HG03342 (cell line): ENCODE data around the gene FRMPD4.
"Not testable (repeated sequence)": the region's sequence is repeated elsewhere in the genome, so short reads cannot be mapped to it uniquely, and the experiment has no call there.

Experiments used
- ATAC-seq: cut with Tn5 transposase; IDR thresholded peaks from one replicate; pipeline ENCODE4 v1.9.1; 2021; ENCODE audit warnings: mild to moderate bottlenecking, moderate library complexity; ENCODE audit not compliant: unreplicated experiment

FRMPD4 gene

DNA sequence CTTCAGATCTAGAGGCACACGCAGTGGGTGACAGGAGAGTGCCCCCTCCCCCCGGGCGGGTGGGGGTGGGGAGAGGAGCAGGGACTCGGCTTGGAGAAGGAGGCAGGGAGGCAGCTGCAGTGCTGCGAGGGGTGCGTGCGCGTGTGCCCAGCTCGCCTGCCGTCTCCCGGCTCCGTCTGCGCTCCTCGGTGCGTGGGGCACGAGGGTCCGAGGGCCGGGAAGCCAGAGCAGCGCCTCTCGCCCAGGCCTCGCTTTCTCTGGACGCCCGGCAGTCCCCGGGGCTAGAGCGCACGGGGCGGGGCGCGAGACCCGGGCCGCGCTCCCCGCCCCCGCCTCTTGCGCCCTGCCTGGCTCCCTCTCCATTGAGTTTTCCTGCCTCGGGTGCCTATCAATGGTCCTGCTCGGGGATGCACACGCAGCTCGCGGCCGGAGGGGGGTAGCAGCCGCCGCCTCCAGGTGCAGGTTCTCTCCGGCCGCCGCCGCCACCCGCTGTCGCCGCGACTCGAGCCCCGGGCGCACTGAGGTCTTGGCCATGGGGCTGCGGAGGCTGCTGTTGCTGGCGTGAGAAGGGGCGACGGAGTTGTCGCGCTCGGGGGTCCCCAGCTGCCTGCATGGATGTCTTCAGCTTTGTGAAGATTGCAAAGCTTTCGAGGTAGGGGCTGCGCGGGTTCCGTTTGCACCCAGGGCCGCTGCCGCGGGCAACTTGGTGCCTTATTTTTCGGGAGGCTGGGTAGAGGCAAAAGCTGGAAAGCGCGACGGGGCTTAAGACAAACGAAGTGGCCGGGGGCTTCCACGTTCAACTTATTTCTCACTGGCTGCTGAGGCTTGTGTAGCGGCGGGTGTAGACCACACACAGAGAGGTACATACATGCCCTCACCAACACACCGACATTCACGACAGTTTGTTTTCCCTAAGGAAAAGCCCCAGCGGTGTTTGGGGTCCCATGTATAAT, at the start of gene FRMPD4:
Gene FRMPD4 (plus strand): TSS at position 113 of the 953 bp plus-strand sequence. CDS start 499 bp downstream, at position 612.
- no peak for ATAC-seq

GRCh38 chrX:12089740-12090139, 48.5 kb upstream of the FRMPD4 start:
- no peak for ATAC-seq

- no peak for ATAC-seq
Measured at GRCh38 chrX:12113321-12113720, 25.0 kb upstream of the FRMPD4 start.

GRCh38 chrX:12115377-12115776, 22.9 kb upstream of the FRMPD4 start:
- no peak for ATAC-seq

- no peak for ATAC-seq
Measured at GRCh38 chrX:12118134-12118533, 20.1 kb upstream of the FRMPD4 start.

DNA sequence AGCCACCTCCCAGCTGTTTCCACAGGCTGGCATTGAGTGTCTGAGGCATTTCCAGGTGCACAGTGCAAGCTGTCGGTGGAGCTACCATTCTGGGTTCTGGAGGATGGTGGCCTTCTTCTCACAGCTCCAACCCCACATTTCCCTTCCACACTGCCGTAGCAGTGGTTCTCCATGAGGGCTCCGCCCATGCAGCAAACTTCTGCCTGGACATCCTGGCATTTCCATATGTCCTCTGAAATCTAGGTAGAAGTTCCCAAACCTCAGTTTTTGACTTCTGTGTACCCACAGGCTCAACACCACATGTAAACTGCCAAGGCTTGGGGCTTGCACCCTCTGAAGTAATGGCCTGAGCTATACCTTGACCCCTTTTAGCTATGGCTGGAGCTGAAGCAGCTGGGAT, 10.3 kb upstream of the FRMPD4 start:
- ATAC-seq = no peak

DNA sequence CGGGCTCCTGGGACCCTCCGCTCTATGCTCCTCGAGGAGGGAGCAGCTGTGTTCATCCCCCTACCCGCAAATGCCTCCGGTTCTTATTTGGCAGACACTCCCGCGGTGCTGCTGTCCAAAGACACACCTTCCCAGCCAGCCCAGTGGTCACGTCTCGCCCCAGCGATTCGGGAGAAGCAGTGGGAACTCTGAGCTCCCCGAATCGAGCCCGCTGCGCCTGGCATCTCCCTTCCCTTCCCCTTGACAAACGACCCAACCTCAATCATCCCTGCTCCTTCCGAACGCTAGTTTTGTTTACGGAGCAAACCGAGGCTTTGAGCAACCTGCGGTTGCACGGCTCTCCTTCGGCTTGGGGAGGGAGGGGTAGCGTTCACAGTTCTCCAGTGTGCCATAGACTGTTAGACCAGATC, 317 bp upstream of the FRMPD4 start:
- no peak for ATAC-seq

- no peak for ATAC-seq
Measured at GRCh38 chrX:12139934-12140611, 1.8 kb downstream of the FRMPD4 start.

DNA sequence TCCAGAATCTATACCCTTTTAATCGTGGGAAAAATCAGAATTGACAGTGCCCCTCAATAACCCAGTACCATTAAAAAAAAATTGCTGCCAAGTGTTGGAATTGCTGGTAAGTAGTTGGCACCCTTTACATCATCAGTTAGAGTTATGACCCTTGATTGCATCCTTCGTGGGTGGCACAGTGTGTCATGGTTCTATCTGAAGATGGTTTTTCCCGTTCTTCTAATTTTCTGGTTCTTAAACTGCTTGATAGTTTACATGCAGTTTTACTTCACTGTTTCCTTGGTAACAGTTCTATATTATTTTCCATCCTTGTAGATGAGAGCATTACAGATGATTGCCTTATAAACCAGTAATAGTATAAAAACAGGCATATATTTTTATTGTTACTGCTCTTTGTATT, 3.2 kb downstream of the FRMPD4 start:
- ATAC-seq = no peak

GRCh38 chrX:12142661-12143060, 4.4 kb downstream of the FRMPD4 start:
- ATAC-seq = no peak

- no peak for ATAC-seq
Measured at GRCh38 chrX:12145402-12145801, 7.1 kb downstream of the FRMPD4 start.

GRCh38 chrX:12149670-12150407, 11.6 kb downstream of the FRMPD4 start:
- no peak for ATAC-seq

- no peak for ATAC-seq
Measured at GRCh38 chrX:12153317-12153716, 15.0 kb downstream of the FRMPD4 start.

GRCh38 chrX:12153741-12154140, 15.5 kb downstream of the FRMPD4 start:
- no peak for ATAC-seq

- no peak for ATAC-seq
Measured at GRCh38 chrX:12159799-12160198, 21.5 kb downstream of the FRMPD4 start.

GRCh38 chrX:12162420-12162819, 24.1 kb downstream of the FRMPD4 start:
- no peak for ATAC-seq

- not testable (repeated sequence) for ATAC-seq
Measured at GRCh38 chrX:12164180-12164579, 25.9 kb downstream of the FRMPD4 start.

DNA sequence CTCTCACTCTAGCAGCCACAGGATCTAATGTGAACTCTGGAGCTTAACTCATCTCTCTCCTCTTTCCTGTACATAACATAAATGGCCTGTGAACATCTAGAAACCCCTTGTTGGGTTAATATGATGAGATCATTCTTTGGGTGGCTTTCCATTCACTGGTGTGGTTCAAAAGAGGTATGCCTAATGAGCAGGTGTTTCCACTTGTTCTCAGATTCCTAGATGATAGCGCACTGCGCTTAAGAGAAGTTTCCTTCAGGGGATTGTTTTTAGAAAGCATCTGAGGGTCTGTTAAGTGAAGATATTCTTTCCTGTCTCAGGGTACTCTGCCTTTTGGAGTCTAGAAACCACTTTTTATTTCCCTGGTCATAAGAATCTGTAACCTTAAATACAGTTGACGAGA, 32.5 kb downstream of the FRMPD4 start:
- no peak for ATAC-seq

GRCh38 chrX:12174358-12174757, 36.1 kb downstream of the FRMPD4 start:
- ATAC-seq = no peak

DNA sequence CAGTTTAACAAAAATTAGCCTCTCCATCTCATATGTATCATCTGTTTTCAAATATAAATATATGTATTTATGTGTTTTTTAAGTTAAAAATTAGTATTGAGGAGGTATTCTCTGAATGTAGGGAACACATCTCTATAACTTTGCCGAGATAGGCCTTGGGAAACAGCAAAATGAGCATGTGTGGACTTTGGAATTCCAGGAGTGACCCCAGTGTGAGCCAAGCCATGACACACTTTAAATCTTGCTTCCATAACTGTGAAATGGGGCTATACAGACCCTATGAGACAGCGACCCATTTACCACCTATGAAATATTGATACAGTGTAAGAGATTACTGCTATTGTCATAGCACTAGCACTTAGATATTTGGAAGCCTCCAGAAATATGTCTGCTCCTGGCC, 58.8 kb downstream of the FRMPD4 start:
- no peak for ATAC-seq

GRCh38 chrX:12206413-12206812, 68.1 kb downstream of the FRMPD4 start:
- ATAC-seq = no peak
